ENCODE results near the gene KCNIP3.

DNA sequence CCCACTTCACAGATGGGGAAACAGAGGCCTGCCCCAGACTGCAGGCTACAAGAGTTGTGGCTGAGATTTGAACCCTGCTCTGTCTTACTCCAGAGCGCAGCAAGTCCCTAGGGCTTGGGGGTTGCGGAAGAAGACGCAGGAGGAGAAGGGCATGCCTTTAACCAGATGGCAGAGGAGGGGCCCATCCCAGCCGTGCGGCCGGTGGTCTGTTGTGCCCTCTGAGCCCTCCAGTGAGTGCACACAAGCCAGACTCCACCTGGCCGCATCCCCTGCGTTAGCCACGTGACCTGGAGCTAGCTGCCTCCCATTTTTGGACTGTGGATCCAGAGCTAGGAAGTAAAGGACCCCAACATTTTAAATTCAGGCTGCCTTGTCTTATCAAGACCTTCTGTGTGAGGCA lies 2.8 kb downstream of the KCNIP3 start:
- no peak for TF ChIP-seq PATZ1 (CRISPR knock-in tag; IDR thresholded peaks at IDR 0.05; ENCODE audit: borderline replicate concordance)
- no peak for TF ChIP-seq PPARA (CRISPR knock-in tag; IDR thresholded peaks at IDR 0.05; ENCODE audit: borderline replicate concordance)
- TF ChIP-seq SNAI2 (CRISPR knock-in tag; IDR thresholded peaks at IDR 0.05): no peak
- no peak for TF ChIP-seq RARB (CRISPR knock-in tag; IDR thresholded peaks at IDR 0.05)
- TF ChIP-seq ZFP3 (CRISPR knock-in tag; IDR thresholded peaks at IDR 0.05): no peak
- TF ChIP-seq TOX (CRISPR knock-in tag; IDR thresholded peaks at IDR 0.05; ENCODE audit: borderline replicate concordance): no peak
- no peak for TF ChIP-seq ESRRG (CRISPR knock-in tag; IDR thresholded peaks at IDR 0.05)
- TF ChIP-seq ZNF70 (CRISPR knock-in tag; IDR thresholded peaks at IDR 0.05): no peak
- no peak for TF ChIP-seq ZNF8 (CRISPR knock-in tag; IDR thresholded peaks at IDR 0.05)
- TF ChIP-seq ZFP30 (CRISPR knock-in tag; IDR thresholded peaks at IDR 0.05): no peak
- no peak for TF ChIP-seq CSDC2 (CRISPR knock-in tag; IDR thresholded peaks at IDR 0.05)
- TF ChIP-seq ARNTL (CRISPR knock-in tag; IDR thresholded peaks at IDR 0.05; ENCODE audit: borderline replicate concordance, low read depth): no peak
